Ascending aorta (tissue), 2 donors: ENCODE data around the gene PRPF38A. TPM values are rescaled to one million over a fixed set of nuclear protein-coding genes. Genes with fewer than 3 reads are reported as not detected.

ENCODE experiments used
- DNase-seq, 2 donors: peaks; one replicate each; pipeline ENCODE4 v3.0.0-alpha.2; 2019; ENCODE audit warnings: low spot score in 2 of 2
- H3K27ac ChIP-seq, 2 donors: fragments of 200-600 bp; sonication (generic); one replicate each; pipeline ENCODE4 v1.5.1; 2016 to 2017; ENCODE audit warnings: mild to moderate bottlenecking in 1 of 2
- H3K27me3 ChIP-seq: fragments of 200-600 bp; sonication (generic); one replicate; pipeline ENCODE4 v1.5.1; 2017
- H3K36me3 ChIP-seq, 2 donors: fragments of 200-600 bp; sonication (generic); one replicate each; pipeline ENCODE4 v1.5.1; 2016
- H3K4me1 ChIP-seq, 2 donors: fragments of 200-600 bp; sonication (generic); one replicate each; pipeline ENCODE4 v1.5.1; 2016 to 2017; ENCODE audit warnings: mild to moderate bottlenecking in 1 of 2
- H3K4me3 ChIP-seq, 2 donors: fragments of 200-600 bp; sonication (generic); one replicate each; pipeline ENCODE4 v1.5.1; 2016 to 2017; ENCODE audit warnings: mild to moderate bottlenecking in 1 of 2
- H3K9me3 ChIP-seq, 2 donors: fragments of 200-600 bp; sonication (generic); one replicate each; pipeline ENCODE4 v1.5.1; 2016
- CTCF ChIP-seq, 3 experiments: fragments of 200-600 bp in 2 of 3; fragments of 450-650 bp in 1 of 3; sonication (generic) in 2 of 3; IDR thresholded peaks; one replicate each; pipeline ENCODE4 v1.5.1; 2016 to 2019; ENCODE audit warnings: antibody characterized with exemption in 3 of 3, mild to moderate bottlenecking in 1 of 3, moderate library complexity in 1 of 3
- intact Hi-C: fragments of 100-400 bp; cut with DNase I; formaldehyde crosslinking; loops from one replicate; pipeline ENCODE4 v1.15.1; 2023
- total RNA-seq: library from RNA; depleted of rRNA; stranded (reverse); fragments of >200 nt; gene quantifications from one replicate; pipeline ENCODE4 v1.1.0, GENCODE V29; 2016

The PRPF38A gene
- total RNA-seq, 1 donor from 2014 or later: 20.3 TPM

DNA sequence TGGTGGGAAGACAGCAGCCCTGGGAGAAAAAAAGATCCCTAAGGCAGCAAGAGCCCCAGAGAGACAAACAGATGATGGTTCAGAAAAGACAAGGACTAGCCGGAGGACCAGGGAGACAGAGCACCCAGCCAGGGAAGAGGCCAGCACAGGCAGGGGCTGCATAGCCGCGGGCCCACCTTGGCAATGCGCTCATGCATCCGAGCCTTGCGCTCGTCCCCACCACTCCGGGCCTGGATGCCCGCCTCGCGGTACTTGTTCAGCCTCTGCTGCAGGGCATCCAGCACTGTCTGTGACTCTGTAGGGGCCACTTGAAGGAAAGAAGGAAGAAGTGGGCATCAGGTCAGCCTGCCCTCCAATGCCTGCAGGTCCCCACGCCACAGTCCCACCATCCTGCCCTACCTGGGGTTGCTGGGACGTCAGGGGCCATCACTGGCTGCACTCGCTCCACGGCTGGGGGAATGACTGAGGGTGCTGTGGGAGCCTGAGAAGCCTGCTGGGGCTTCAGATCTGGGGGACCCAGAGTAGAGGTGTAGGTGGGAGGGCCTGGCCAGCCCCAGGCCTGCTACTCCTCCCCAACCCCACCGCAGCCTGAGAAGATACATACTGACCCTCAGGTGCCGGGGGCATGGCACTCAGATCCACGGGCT, 45.4 kb upstream of the PRPF38A start:
- Histone ChIP-seq H3K27me3 (no peaks in the 10 kb centered on the region), H3K27ac (no peak overlapping the region), H3K9me3 (no peaks in the 10 kb centered on the region), H3K4me1 (no peaks in the 10 kb centered on the region), H3K4me3 (no peak overlapping the region), H3K36me3 (peaks cover 91 to 94% of the 10 kb centered on the region in 2 donors)
- no peak for TF ChIP-seq CTCF (IDR thresholded peaks at IDR 0.05)
- DNase-seq: no peak
- intact Hi-C loops: no loop called here

- Histone ChIP-seq H3K27me3 (no peaks in the 10 kb centered on the region), H3K9me3 (no peaks in the 10 kb centered on the region), H3K36me3 (peaks cover 82 to 84% of the 10 kb centered on the region in 2 donors), H3K27ac (no peak overlapping the region), H3K4me3 (no peak overlapping the region), H3K4me1 (peaks cover 2 to 9% of the 10 kb centered on the region in 2 donors)
- TF ChIP-seq CTCF (IDR thresholded peaks at IDR 0.05): no peak
- intact Hi-C loops: loop anchor here (10.0 kb wide), 3 partner anchors 565 to 965 kb away; partner anchors contain the start of genes CPT2, ECHDC2, LRP8 and SCP2
- DNase-seq: no peak
Measured at GRCh38 chr1:52359676-52360594, 44.5 kb upstream of the PRPF38A start.

DNA sequence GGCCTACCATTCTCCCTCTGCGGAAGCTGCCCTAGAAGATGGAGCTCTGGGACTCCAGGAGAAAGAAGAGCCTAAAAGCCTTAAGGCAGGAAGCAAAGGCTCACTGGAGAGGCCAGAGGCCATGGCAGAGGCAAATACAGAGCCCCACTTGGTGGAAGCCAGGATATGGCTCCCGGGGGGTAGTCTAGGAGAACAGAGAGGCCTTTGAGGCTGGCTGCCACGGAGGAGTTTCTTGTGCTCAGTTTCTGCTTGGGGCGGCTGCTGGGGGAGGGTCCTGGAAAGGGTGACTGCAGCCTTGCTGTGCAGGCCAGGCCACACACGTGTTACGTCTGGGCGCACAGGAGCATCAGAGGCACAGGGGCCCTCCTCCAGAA, 43.8 kb upstream of the PRPF38A start:
- Histone ChIP-seq H3K9me3 (no peaks in the 10 kb centered on the region), H3K27me3 (no peaks in the 10 kb centered on the region), H3K4me1 (peaks cover 2 to 10% of the 10 kb centered on the region in 2 donors), H3K27ac (no peak overlapping the region), H3K36me3 (peaks cover 75 to 78% of the 10 kb centered on the region in 2 donors), H3K4me3 (no peak overlapping the region)
- no peak for TF ChIP-seq CTCF (IDR thresholded peaks at IDR 0.05)
- no peak for DNase-seq
- intact Hi-C loops: loop anchor here (10.0 kb wide), 3 partner anchors 564 to 964 kb away; partner anchors contain the start of genes CPT2, ECHDC2, LRP8 and SCP2

DNA sequence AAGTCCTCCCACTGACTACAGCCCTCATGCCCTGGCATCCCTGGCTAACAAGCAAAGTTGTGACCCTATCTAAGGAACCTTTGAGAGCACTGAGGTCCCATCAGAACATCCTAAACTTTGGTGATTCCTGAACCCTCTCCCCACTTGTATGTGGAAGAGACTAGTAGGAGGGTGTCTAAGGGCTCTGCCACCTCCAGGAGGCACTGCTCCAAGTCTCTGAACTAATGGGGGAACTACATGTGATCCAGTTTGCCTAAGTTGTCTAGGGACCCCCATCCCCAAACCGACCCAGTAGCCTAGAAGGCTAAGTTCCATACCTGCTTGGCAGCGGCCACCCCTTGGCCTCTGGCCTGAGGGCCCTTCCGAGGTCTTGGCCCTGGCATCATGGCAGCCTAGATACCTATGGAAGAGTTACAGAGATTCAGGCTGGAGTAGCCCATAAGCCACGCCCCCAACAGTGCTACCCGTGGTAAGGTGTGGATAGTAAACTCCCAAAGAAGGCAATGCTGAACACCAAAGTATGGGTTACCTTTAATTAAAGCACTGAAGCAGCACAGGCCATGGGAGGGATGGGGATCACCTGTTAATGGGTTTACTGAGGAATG, 40.1 kb upstream of the PRPF38A start:
- intact Hi-C loops: loop anchor here (10.0 kb wide), 3 partner anchors 560 to 960 kb away; partner anchors contain the start of genes CPT2, ECHDC2, LRP8 and SCP2
- no peaks in the 10 kb centered on the region for H3K9me3 ChIP-seq
- peaks cover 38 to 40% of the 10 kb centered on the region in 2 donors for H3K36me3 ChIP-seq
- peak overlapping the region; percentile 92 to 96 for H3K27ac ChIP-seq
- no peaks in the 10 kb centered on the region for H3K27me3 ChIP-seq
- H3K4me1 ChIP-seq: peaks cover 2 to 14% of the 10 kb centered on the region in 2 donors
- no peak for DNase-seq
- H3K4me3 ChIP-seq: peak overlapping the region; percentile 90 to 94
- TF ChIP-seq CTCF (IDR thresholded peaks at IDR 0.05): no peak

DNA sequence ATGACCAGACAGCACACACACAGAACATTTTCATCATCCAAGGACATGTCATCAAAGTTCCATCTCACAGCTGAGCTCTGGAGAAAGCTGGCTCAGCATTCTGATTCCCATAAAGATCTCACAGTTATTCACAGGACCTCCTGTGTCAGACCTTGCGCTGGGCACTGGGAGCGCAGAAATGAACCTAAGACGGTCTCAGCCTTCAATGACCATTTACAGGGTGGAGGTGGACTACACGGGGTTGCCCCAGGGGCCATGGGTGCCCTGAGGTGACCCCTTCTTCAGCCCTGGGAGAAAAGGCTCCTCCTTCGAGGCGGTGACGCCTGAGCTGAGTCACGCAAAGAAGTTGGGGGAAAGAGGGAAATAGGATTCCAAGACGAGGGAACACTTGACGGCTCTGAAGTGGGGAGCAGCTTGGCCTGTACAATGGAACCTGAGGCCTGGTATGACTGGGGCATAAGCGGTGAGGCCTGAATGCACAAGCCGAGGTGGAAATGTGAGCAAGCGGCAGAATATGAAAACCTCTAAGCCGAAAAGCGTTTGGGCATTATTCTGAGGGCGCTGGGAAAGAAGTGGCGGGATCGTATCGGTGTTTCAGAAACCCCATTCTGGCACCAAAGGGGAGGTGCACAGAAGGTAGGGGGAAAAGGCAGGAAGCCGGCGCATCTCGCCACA, 39.2 kb upstream of the PRPF38A start:
- peak overlapping the region; percentile 92 to 96 for H3K27ac ChIP-seq
- no peaks in the 10 kb centered on the region for H3K27me3 ChIP-seq
- no peak for TF ChIP-seq CTCF (IDR thresholded peaks at IDR 0.05)
- peak overlapping the region; percentile 90 to 94 for H3K4me3 ChIP-seq
- peaks cover 2 to 14% of the 10 kb centered on the region in 2 donors for H3K4me1 ChIP-seq
- H3K9me3 ChIP-seq: no peaks in the 10 kb centered on the region
- intact Hi-C loops: loop anchor here (1.0 to 10.0 kb wide), 7 partner anchors 224 to 960 kb away; partner anchors contain the start of genes BTF3L4, COA7, CPT2 and ECHDC2
- H3K36me3 ChIP-seq: peaks cover 29 to 31% of the 10 kb centered on the region in 2 donors
- peak; percentile 53 to 86 for DNase-seq
